Measurements from ENCODE around the gene SMYD5.

Gene SMYD5

GRCh38 chr2:73239776-73240175 is 25.7 kb downstream of the SMYD5 start:
- peak; percentile 79 for DNase-seq (ENCODE audit: low read depth)
- TF ChIP-seq CTCF (conservative IDR thresholded peaks at IDR 0.05; ENCODE audit: control insufficient read depth, insufficient read depth, low read depth, low read length): no peak

GRCh38 chr2:73243884-73244570 is 30.0 kb downstream of the SMYD5 start:
- peak; percentile 40 for DNase-seq (ENCODE audit: low read depth)
- TF ChIP-seq CTCF (conservative IDR thresholded peaks at IDR 0.05; ENCODE audit: control insufficient read depth, insufficient read depth, low read depth, low read length): no peak
- no peak overlapping the region for H3K4me3 ChIP-seq (ENCODE audit: control insufficient read depth, low read depth, low read length)

More at GRCh38 chr2:73239776-73240175, 25.7 kb downstream of the SMYD5 start:
- no peak overlapping the region for H3K4me3 ChIP-seq (ENCODE audit: control insufficient read depth, low read depth, low read length)

GRCh38 chr2:73244580-73244979 is 30.5 kb downstream of the SMYD5 start:
- H3K4me3 ChIP-seq (ENCODE audit: control insufficient read depth, low read depth, low read length): no peak overlapping the region
- DNase-seq (ENCODE audit: low read depth): no peak
- no peak for TF ChIP-seq CTCF (conservative IDR thresholded peaks at IDR 0.05; ENCODE audit: control insufficient read depth, insufficient read depth, low read depth, low read length)

- H3K4me3 ChIP-seq (ENCODE audit: control insufficient read depth, low read depth, low read length): no peak overlapping the region
- TF ChIP-seq CTCF (conservative IDR thresholded peaks at IDR 0.05; ENCODE audit: control insufficient read depth, insufficient read depth, low read depth, low read length): no peak
- no peak for DNase-seq (ENCODE audit: low read depth)
Observed at GRCh38 chr2:73246850-73247249, 32.8 kb downstream of the SMYD5 start.

- no peak overlapping the region for H3K4me3 ChIP-seq (ENCODE audit: control insufficient read depth, low read depth, low read length)
- DNase-seq (ENCODE audit: low read depth): no peak
- no peak for TF ChIP-seq CTCF (conservative IDR thresholded peaks at IDR 0.05; ENCODE audit: control insufficient read depth, insufficient read depth, low read depth, low read length)
Observed at GRCh38 chr2:73249636-73250035, 35.6 kb downstream of the SMYD5 start.

- no peak for DNase-seq (ENCODE audit: low read depth)
- no peak for TF ChIP-seq CTCF (conservative IDR thresholded peaks at IDR 0.05; ENCODE audit: control insufficient read depth, insufficient read depth, low read depth, low read length)
- no peak overlapping the region for H3K4me3 ChIP-seq (ENCODE audit: control insufficient read depth, low read depth, low read length)
Observed at GRCh38 chr2:73250872-73251846, 37.1 kb downstream of the SMYD5 start.

Data from fibroblast of mammary gland (primary cell).